Activated CD4-positive, alpha-beta T cell treated with anti-CD3 and anti-CD28 coated beads, Interleukin-2, amount 10 ng/mL, durations not matched to agents 7 days and 5 days (primary cell): Measurements from ENCODE around the gene SORL1. TPM values are rescaled to one million over a fixed set of nuclear protein-coding genes. Genes with fewer than 3 reads are reported as not detected.
A peak's percentile ranks its signal among the peaks of the same experiment; 100 is the strongest.

Source experiments
- CTCF ChIA-PET: fragments of 350-600 bp; sonication (Branson Sonifier 250); formaldehyde crosslinking; loops from one replicate; lab custom pipeline; 2021; ENCODE audit warnings: antibody characterized with exemption; lab: Charles Lee
- POLR2A ChIA-PET: fragments of 350-600 bp; sonication (Branson Sonifier 250); formaldehyde crosslinking; loops from one replicate; lab custom pipeline; 2021; ENCODE audit warnings: antibody characterized with exemption; lab: Charles Lee
- DNase-seq: peaks from one replicate; pipeline ENCODE4 v3.0.0-alpha.2; 2020
- H3K27ac Mint-ChIP-seq: one replicate; pipeline ENCODE4 v1.8.0; 2021; ENCODE audit warnings: mild to moderate bottlenecking, moderate library complexity, mixed read lengths
- H3K27me3 Mint-ChIP-seq: one replicate; pipeline ENCODE4 v1.8.0; 2021; ENCODE audit warnings: mixed read lengths
- H3K36me3 Mint-ChIP-seq: one replicate; pipeline ENCODE4 v1.8.0; 2021; ENCODE audit warnings: low read depth, mixed read lengths
- H3K4me1 Mint-ChIP-seq: one replicate; pipeline ENCODE4 v1.8.0; 2021; ENCODE audit warnings: mixed read lengths
- H3K4me3 Mint-ChIP-seq: one replicate; pipeline ENCODE4 v1.8.0; 2021; ENCODE audit warnings: mild to moderate bottlenecking, moderate library complexity, mixed read lengths
- H3K9me3 Mint-ChIP-seq: one replicate; pipeline ENCODE4 v1.8.0; 2021; ENCODE audit warnings: mixed read lengths
- total RNA-seq, 2 experiments: library from RNA; stranded (reverse); gene quantifications; one replicate each; pipeline ENCODE4 v1.2.3, GENCODE V29; 2021

SORL1 gene
- total RNA-seq, 2 experiments from 2014 or later = 197 to 207 TPM

- Mint-ChIP-seq H3K27me3 (no peaks in the 10 kb centered on the region), H3K4me3 (no peak overlapping the region), H3K36me3 (peaks cover 82% of the 10 kb centered on the region), H3K9me3 (peaks cover 12% of the 10 kb centered on the region), H3K4me1 (peaks cover 40% of the 10 kb centered on the region), H3K27ac (no peak overlapping the region)
- DNase-seq = no peak
- POLR2A ChIA-PET = no interaction called here
- CTCF ChIA-PET = no interaction called here
Observed at GRCh38 chr11:121520243-121521144, 68.4 kb downstream of the SORL1 start.

- Mint-ChIP-seq H3K4me3 (no peak overlapping the region), H3K36me3 (peaks cover 84% of the 10 kb centered on the region), H3K27me3 (no peaks in the 10 kb centered on the region), H3K9me3 (peaks cover 15% of the 10 kb centered on the region), H3K4me1 (peaks cover 38% of the 10 kb centered on the region), H3K27ac (no peak overlapping the region)
- no peak for DNase-seq
- POLR2A ChIA-PET = no interaction called here
- CTCF ChIA-PET = no interaction called here
Observed at GRCh38 chr11:121521145-121522042, 69.3 kb downstream of the SORL1 start.

- H3K4me3 Mint-ChIP-seq = no peak overlapping the region
- peaks cover 83% of the 10 kb centered on the region for H3K36me3 Mint-ChIP-seq
- H3K27ac Mint-ChIP-seq = no peak overlapping the region
- ChIA-PET POLR2A (no interaction called here), CTCF (no interaction called here)
- no peaks in the 10 kb centered on the region for H3K27me3 Mint-ChIP-seq
- peaks cover 37% of the 10 kb centered on the region for H3K4me1 Mint-ChIP-seq
- H3K9me3 Mint-ChIP-seq = peaks cover 17% of the 10 kb centered on the region
- no peak for DNase-seq
Observed at GRCh38 chr11:121522043-121522941, 70.2 kb downstream of the SORL1 start.

- H3K9me3 Mint-ChIP-seq = peaks cover 19% of the 10 kb centered on the region
- ChIA-PET POLR2A (no interaction called here), CTCF (no interaction called here)
- H3K27me3 Mint-ChIP-seq = no peaks in the 10 kb centered on the region
- H3K27ac Mint-ChIP-seq = no peak overlapping the region
- peaks cover 25% of the 10 kb centered on the region for H3K4me1 Mint-ChIP-seq
- H3K36me3 Mint-ChIP-seq = peaks cover 83% of the 10 kb centered on the region
- DNase-seq = no peak
- no peak overlapping the region for H3K4me3 Mint-ChIP-seq
Observed at GRCh38 chr11:121523581-121524232, 71.6 kb downstream of the SORL1 start.

GRCh38 chr11:121524233-121524631, 72.1 kb downstream of the SORL1 start:
- POLR2A ChIA-PET = no interaction called here

GRCh38 chr11:121525376-121525775, 73.3 kb downstream of the SORL1 start:
- ChIA-PET CTCF (no interaction called here), POLR2A (no interaction called here)
- H3K4me1 Mint-ChIP-seq = peaks cover 15% of the 10 kb centered on the region
- no peak overlapping the region for H3K4me3 Mint-ChIP-seq
- peaks cover 25% of the 10 kb centered on the region for H3K9me3 Mint-ChIP-seq
- no peak overlapping the region for H3K27ac Mint-ChIP-seq
- no peaks in the 10 kb centered on the region for H3K27me3 Mint-ChIP-seq
- no peak for DNase-seq
- H3K36me3 Mint-ChIP-seq = peaks cover 88% of the 10 kb centered on the region

More at GRCh38 chr11:121524233-121524631, 72.1 kb downstream of the SORL1 start:
- CTCF ChIA-PET = no interaction called here
- no peak for DNase-seq
- peaks cover 24% of the 10 kb centered on the region for H3K4me1 Mint-ChIP-seq
- no peak overlapping the region for H3K27ac Mint-ChIP-seq
- peaks cover 86% of the 10 kb centered on the region for H3K36me3 Mint-ChIP-seq
- H3K9me3 Mint-ChIP-seq = peaks cover 20% of the 10 kb centered on the region
- H3K27me3 Mint-ChIP-seq = no peaks in the 10 kb centered on the region
- H3K4me3 Mint-ChIP-seq = no peak overlapping the region

- peaks cover 91% of the 10 kb centered on the region for H3K36me3 Mint-ChIP-seq
- H3K4me1 Mint-ChIP-seq = peaks cover 18% of the 10 kb centered on the region
- H3K27ac Mint-ChIP-seq = no peak overlapping the region
- ChIA-PET CTCF (interaction anchor here (1.5 kb wide), 1 partner anchor 26 kb away, joined by 3 read pairs; no protein-coding TSS in a partner anchor), POLR2A (no interaction called here)
- H3K9me3 Mint-ChIP-seq = peaks cover 16% of the 10 kb centered on the region
- no peak for DNase-seq
- H3K4me3 Mint-ChIP-seq = no peak overlapping the region
- no peaks in the 10 kb centered on the region for H3K27me3 Mint-ChIP-seq
Observed at GRCh38 chr11:121530257-121530656, 78.1 kb downstream of the SORL1 start.

GRCh38 chr11:121533601-121534000, 81.5 kb downstream of the SORL1 start:
- CTCF ChIA-PET = no interaction called here
- POLR2A ChIA-PET = no interaction called here
- peaks cover 35% of the 10 kb centered on the region for H3K4me1 Mint-ChIP-seq

GRCh38 chr11:121534131-121535093, 82.3 kb downstream of the SORL1 start:
- Mint-ChIP-seq H3K4me1 (peaks cover 39% of the 10 kb centered on the region), H3K36me3 (peaks cover 86% of the 10 kb centered on the region), H3K4me3 (no peak overlapping the region), H3K9me3 (peaks cover 6% of the 10 kb centered on the region), H3K27ac (no peak overlapping the region), H3K27me3 (no peaks in the 10 kb centered on the region)
- ChIA-PET POLR2A (no interaction called here), CTCF (no interaction called here)
- DNase-seq = no peak

More at GRCh38 chr11:121533601-121534000, 81.5 kb downstream of the SORL1 start:
- Mint-ChIP-seq H3K36me3 (peaks cover 90% of the 10 kb centered on the region), H3K27ac (peak overlapping the region; percentile 25), H3K9me3 (peaks cover 8% of the 10 kb centered on the region), H3K4me3 (no peak overlapping the region), H3K27me3 (no peaks in the 10 kb centered on the region)
- no peak for DNase-seq

GRCh38 chr11:121535129-121535796, 83.1 kb downstream of the SORL1 start:
- H3K36me3 Mint-ChIP-seq = peaks cover 84% of the 10 kb centered on the region
- H3K27me3 Mint-ChIP-seq = no peaks in the 10 kb centered on the region
- H3K4me1 Mint-ChIP-seq = peaks cover 45% of the 10 kb centered on the region
- ChIA-PET POLR2A (no interaction called here), CTCF (interaction anchor here (0.6 kb wide), 2 partner anchors 27 to 101 kb away, joined by 3 to 4 read pairs; no protein-coding TSS in a partner anchor)
- DNase-seq = no peak
- H3K4me3 Mint-ChIP-seq = no peak overlapping the region
- H3K27ac Mint-ChIP-seq = no peak overlapping the region
- H3K9me3 Mint-ChIP-seq = peaks cover 2% of the 10 kb centered on the region
